Fibroblast of lung (primary cell): ENCODE data around the gene PLCL1.

Source experiments
- CTCF ChIP-seq, 2 donors: IDR thresholded peaks in 1 of 2; conservative IDR thresholded peaks in 1 of 2; 1 replicate in 1 of 2; 2 replicates in 1 of 2; pipeline ENCODE4 v1.5.1; 2011 to 2012; ENCODE audit warnings: low read length in 2 of 2, control low read depth in 1 of 2, inconsistent platforms in 1 of 2, low read depth in 1 of 2, mild to moderate bottlenecking in 1 of 2
- EZH2 ChIP-seq: IDR thresholded peaks from 2 replicates; pipeline ENCODE4 v1.5.1; 2012; ENCODE audit warnings: low read length, control low read depth, mild to moderate bottlenecking; ENCODE audit errors: missing control alignments

DNA sequence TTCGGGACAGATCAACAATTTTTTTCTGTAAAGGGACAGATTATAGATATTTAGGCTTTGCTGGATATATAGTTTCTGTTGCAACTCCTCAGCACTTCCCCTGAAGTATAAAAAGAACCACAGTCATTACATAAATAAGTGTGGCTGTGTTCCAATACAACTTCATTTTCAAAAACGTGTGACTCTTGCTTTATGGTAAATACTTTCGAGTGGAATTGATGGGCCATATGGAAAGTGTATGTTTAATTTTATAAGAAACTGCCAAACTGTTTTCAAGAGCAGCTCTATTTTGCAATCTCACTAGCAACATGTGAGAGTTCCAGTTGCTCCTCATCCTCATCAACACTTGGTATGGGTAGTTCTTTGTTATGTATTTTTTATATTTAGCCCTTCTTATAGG is 370.9 kb downstream of the PLCL1 start:
- TF ChIP-seq CTCF (conservative IDR thresholded peaks at IDR 0.05 in 1 of 2, IDR thresholded peaks at IDR 0.05 in 1 of 2; ENCODE audit: low read depth in 1 of 2, low read length in 2 of 2) = no peak
- TF ChIP-seq EZH2 = no peak
